Testis (tissue), 3 donors: ENCODE results near the gene MAN1A1. TPM values are rescaled to one million over a fixed set of nuclear protein-coding genes. Genes with fewer than 3 reads are reported as not detected.

ENCODE experiments used
- DNase-seq: peaks from one replicate; pipeline ENCODE4 v3.0.0-alpha.2; 2019
- H3K27ac ChIP-seq, 2 donors: fragments of 200-600 bp; sonication (generic); one replicate each; pipeline ENCODE4 v1.5.1; 2019
- H3K27me3 ChIP-seq: fragments of 200-600 bp; sonication (generic); one replicate; pipeline ENCODE4 v1.5.1; 2019
- H3K36me3 ChIP-seq: fragments of 200-600 bp; sonication (generic); one replicate; pipeline ENCODE4 v1.5.1; 2017; ENCODE audit warnings: low read depth; ENCODE audit errors: missing control alignments
- H3K4me1 ChIP-seq: fragments of 200-600 bp; sonication (generic); one replicate; pipeline ENCODE4 v1.5.1; 2019
- H3K4me3 ChIP-seq, 2 donors: fragments of 200-600 bp; sonication (generic); one replicate each; pipeline ENCODE4 v1.5.1; 2017 to 2019
- H3K9me3 ChIP-seq: fragments of 200-600 bp; sonication (generic); one replicate; pipeline ENCODE4 v1.5.1; 2017
- POLR2A ChIP-seq: fragments of 450-650 bp; IDR thresholded peaks from one replicate; pipeline ENCODE4 v1.6.1; 2017; ENCODE audit warnings: antibody characterized with exemption, mild to moderate bottlenecking, moderate library complexity
- WGBS, 2 donors: methylation state at CpG; one replicate each; pipeline ENCODE4 v1.1.5; 2018; 5-methylcytosine and 5-hydroxymethylcytosine counted together
- intact Hi-C: fragments of 100-400 bp; cut with DNase I; formaldehyde crosslinking; loops from one replicate; pipeline ENCODE4 v1.15.1; 2023; ENCODE audit warnings: low total_unique reads
- polyA plus RNA-seq: library from polyadenylated mRNA; stranded (reverse); fragments of 350-450 nt; fragmentation: Illumina TruSeq; extraction: RNeasy Lipid Tissue Mini Kit (QIAGEN cat#74804); gene quantifications from one replicate; pipeline ENCODE4 v1.2.3, GENCODE V29; 2014; ENCODE audit warnings: low read depth, low replicate concordance; ENCODE audit not compliant: insufficient read depth
- total RNA-seq, 2 donors: library from RNA; depleted of rRNA; stranded (reverse); fragments of >200 nt; gene quantifications; one replicate each; pipeline ENCODE4 v1.2.3, GENCODE V29; 2016
- TF ChIP-seq, protein P1 (sequence below), 3 experiments: fragments of 450-650 bp in 2 of 3; fragments of 200-600 bp in 1 of 3; sonication (generic) in 1 of 3; IDR thresholded peaks; one replicate each; pipeline ENCODE4 v1.5.1; 2016 to 2019; ENCODE audit warnings: antibody characterized with exemption in 3 of 3, mild to moderate bottlenecking in 2 of 3, moderate library complexity in 1 of 3

MAN1A1 gene
- total and polyA plus RNA-seq, 3 donors from 2014 or later = 12.8 to 21.1 (median 15.0) TPM

DNA sequence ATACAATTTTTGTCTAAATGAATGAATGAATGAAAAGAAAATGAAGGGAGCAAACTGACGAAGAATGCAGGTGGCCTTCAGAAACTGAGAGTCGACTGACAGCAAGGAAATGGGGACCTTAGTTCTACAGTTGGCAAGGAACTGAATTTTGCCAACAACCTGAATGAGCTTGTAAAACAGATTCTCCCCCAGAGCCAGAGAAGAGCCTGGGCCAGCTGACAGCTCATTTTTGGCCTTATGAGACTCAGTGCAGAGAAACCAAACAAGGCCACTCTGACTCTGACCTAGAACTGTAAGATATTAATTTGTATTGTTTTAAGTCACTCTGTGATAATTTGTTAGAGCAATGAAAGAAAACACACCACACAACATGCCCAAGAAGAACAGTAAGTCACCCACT, 21.8 kb downstream of the MAN1A1 start:
- Histone ChIP-seq H3K27ac (no peak overlapping the region), H3K4me3 (no peak overlapping the region), H3K9me3 (no peaks in the 10 kb centered on the region), H3K4me1 (no peaks in the 10 kb centered on the region), H3K36me3 (no peaks in the 10 kb centered on the region), H3K27me3 (no peaks in the 10 kb centered on the region)
- no peak for DNase-seq
- no peak for TF ChIP-seq POLR2A
- TF ChIP-seq, protein P1, sequence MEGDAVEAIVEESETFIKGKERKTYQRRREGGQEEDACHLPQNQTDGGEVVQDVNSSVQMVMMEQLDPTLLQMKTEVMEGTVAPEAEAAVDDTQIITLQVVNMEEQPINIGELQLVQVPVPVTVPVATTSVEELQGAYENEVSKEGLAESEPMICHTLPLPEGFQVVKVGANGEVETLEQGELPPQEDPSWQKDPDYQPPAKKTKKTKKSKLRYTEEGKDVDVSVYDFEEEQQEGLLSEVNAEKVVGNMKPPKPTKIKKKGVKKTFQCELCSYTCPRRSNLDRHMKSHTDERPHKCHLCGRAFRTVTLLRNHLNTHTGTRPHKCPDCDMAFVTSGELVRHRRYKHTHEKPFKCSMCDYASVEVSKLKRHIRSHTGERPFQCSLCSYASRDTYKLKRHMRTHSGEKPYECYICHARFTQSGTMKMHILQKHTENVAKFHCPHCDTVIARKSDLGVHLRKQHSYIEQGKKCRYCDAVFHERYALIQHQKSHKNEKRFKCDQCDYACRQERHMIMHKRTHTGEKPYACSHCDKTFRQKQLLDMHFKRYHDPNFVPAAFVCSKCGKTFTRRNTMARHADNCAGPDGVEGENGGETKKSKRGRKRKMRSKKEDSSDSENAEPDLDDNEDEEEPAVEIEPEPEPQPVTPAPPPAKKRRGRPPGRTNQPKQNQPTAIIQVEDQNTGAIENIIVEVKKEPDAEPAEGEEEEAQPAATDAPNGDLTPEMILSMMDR (IDR thresholded peaks at IDR 0.05) = no peak
- intact Hi-C loops = no loop called here
- 95 to 97% methylated on average over 2 of the region's 2 CpGs for WGBS, 2 donors

DNA sequence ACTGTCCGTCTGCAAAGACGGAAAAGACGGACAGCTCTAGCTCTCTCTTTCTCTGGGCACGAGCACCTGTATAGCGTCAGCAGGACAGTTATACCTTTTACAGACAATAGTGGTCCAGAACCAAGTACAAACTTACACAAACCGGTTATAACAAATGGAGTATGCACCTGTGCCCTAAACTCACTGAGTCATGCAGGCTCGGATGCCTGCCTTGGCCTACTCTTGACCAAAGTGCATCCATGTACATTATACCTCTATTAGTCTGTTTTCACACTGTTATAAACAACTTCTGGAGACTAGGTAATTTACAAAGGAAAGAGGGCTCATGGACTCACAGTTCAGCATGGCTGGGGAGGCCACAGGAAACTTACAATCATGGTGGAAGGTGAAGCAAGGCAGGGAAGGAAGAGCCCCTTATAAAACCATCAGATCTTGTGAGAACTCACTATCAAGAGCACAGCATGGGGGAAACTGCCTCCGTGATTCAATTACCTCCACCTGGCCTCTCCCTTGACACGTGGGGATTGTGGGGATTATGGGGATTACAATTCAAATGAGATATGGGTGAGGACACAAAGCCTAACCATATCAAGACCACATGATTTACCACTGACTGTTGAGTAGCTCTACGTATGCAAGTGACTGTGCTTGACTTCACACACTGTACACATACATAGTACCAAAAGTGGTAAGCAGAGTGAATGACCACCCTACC, 23.1 kb downstream of the MAN1A1 start:
- Histone ChIP-seq H3K27me3 (no peaks in the 10 kb centered on the region), H3K4me1 (no peaks in the 10 kb centered on the region), H3K9me3 (no peaks in the 10 kb centered on the region), H3K4me3 (no peak overlapping the region), H3K27ac (no peak overlapping the region), H3K36me3 (no peaks in the 10 kb centered on the region)
- intact Hi-C loops = no loop called here
- DNase-seq = no peak
- TF ChIP-seq POLR2A = no peak
- TF ChIP-seq, protein P1 (IDR thresholded peaks at IDR 0.05) = no peak
- WGBS, 2 donors = 90 to 92% methylated on average over 10 of the region's 10 CpGs

DNA sequence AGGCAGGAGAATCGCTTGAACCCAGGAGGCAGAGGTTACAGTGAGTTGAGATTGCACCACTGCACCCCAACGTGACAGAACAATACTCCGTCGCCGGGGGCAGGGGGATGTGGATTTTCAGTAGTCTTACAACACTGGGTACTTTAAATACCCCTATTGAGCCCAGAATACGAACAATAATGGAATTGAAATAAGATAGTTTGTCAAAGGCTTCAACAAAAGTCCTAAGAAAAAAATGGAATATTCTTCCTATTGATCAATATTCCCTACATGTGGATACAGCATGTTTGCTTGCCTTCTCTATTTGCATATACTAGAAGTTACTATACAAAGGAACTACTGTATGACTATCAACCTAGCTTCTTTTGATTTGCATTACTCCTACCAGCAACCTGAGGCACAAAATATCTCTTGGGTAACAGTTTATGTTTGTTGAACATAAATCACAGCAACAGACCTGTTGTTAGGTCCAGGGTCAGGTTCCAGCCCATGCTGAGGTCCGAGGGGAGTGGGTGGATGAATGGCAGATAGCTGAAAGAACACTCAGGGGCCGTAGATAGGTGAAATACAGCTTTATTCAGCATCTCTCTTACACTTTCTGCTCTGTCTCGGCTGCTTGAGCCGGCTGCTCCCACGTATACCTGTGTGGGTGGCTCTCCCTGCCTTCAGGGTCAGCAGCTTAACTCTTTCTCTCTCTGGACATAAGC, 23.8 kb downstream of the MAN1A1 start:
- no peak for DNase-seq
- H3K27ac ChIP-seq = no peak overlapping the region
- no peaks in the 10 kb centered on the region for H3K4me1 ChIP-seq
- no peaks in the 10 kb centered on the region for H3K9me3 ChIP-seq
- H3K36me3 ChIP-seq = no peaks in the 10 kb centered on the region
- TF ChIP-seq, protein P1 (IDR thresholded peaks at IDR 0.05) = no peak
- 79 to 81% methylated on average over 11 of the region's 11 CpGs for WGBS, 2 donors
- H3K4me3 ChIP-seq = no peak overlapping the region
- intact Hi-C loops = no loop called here
- no peaks in the 10 kb centered on the region for H3K27me3 ChIP-seq

DNA sequence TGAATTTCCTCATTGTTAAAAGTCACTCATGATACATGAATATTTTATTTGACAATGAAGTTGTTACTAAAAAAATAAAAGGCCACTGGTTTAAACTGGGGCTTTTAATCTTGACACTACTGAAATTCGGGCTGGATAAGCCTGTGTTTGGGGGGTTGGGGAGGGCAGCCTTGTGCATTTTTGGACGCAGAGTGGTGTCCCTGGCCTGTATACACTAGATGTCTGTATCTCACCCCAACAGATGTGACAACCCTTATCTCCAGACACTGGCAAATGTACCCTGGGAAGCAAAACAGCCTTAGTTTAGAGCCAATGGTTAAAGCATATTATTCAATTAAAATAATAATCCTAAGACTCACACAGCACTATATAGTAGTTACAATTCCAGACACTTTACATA, 24.8 kb downstream of the MAN1A1 start:
- TF ChIP-seq POLR2A = no peak
- TF ChIP-seq, protein P1 (IDR thresholded peaks at IDR 0.05) = no peak
- intact Hi-C loops = no loop called here
- Histone ChIP-seq H3K4me1 (no peaks in the 10 kb centered on the region), H3K27me3 (no peaks in the 10 kb centered on the region), H3K9me3 (no peaks in the 10 kb centered on the region), H3K36me3 (no peaks in the 10 kb centered on the region), H3K4me3 (no peak overlapping the region), H3K27ac (no peak overlapping the region)
- WGBS, 2 donors = 71 to 87% methylated on average over 2 of the region's 2 CpGs
- no peak for DNase-seq
